Testis (tissue), 2 donors: ENCODE results near the gene ZNF92.

ENCODE experiments used
- CTCF ChIP-seq, 3 experiments: fragments of 450-650 bp in 2 of 3; fragments of 200-600 bp in 1 of 3; sonication (generic) in 1 of 3; IDR thresholded peaks; one replicate each; pipeline ENCODE4 v1.5.1; 2016 to 2019; ENCODE audit warnings: antibody characterized with exemption in 3 of 3, mild to moderate bottlenecking in 2 of 3, moderate library complexity in 1 of 3
- POLR2A ChIP-seq: fragments of 450-650 bp; IDR thresholded peaks from one replicate; pipeline ENCODE4 v1.6.1; 2017; ENCODE audit warnings: antibody characterized with exemption, mild to moderate bottlenecking, moderate library complexity

- no peak for TF ChIP-seq POLR2A
- TF ChIP-seq CTCF (IDR thresholded peaks at IDR 0.05): no peak
Observed at GRCh38 chr7:65325793-65326432, 47.7 kb upstream of the ZNF92 start.
